HCT116 (cell line): ENCODE data around the gene S100A12. TPM values are rescaled to one million over a fixed set of nuclear protein-coding genes. Genes with fewer than 3 reads are reported as not detected.

ENCODE experiments used
- ATAC-seq: fragments of 200-7000 bp; cut with Tn5 transposase; 2 replicates; pipeline ENCODE4 v1.9.1; 2020; ENCODE audit warnings: mild to moderate bottlenecking, moderate library complexity
- BruUV-seq: library from RNA; stranded (reverse); fragments of 400-500 nt; replicated peaks from 2 replicates; lab custom pipeline; 2021; lab: Mats Ljungman, UMichigan
- CTCF ChIA-PET: fragments of 300-600 bp; sonication (Branson Sonifier 250); formaldehyde crosslinking; loops from one replicate; lab custom pipeline; 2021; ENCODE audit warnings: antibody characterized with exemption; lab: Charles Lee
- POLR2A ChIA-PET: fragments of 300-600, 350-600 bp; sonication (Branson Sonifier 250); formaldehyde crosslinking; loops from one replicate; lab custom pipeline; 2021; ENCODE audit warnings: antibody characterized with exemption; lab: Charles Lee
- RAD21 ChIA-PET, 2 experiments: fragments of 300-600 bp; sonication (Branson Sonifier 250); formaldehyde crosslinking; loops; one replicate each; lab custom pipeline; 2023; ENCODE audit warnings: low total read pairs in 2 of 2; ENCODE audit not compliant: uncharacterized antibody in 2 of 2, unreplicated experiment in 2 of 2, low non-redundant PET in 1 of 2; lab: Charles Lee
- DNase-seq: peaks from one replicate; pipeline ENCODE4 v3.0.0-alpha.2; 2010; ENCODE audit warnings: low read depth, low spot score
- H2AFZ ChIP-seq: fragments of 200-600 bp; shearing (Covaris generic), sonication (generic); 2 replicates; pipeline ENCODE4 v1.6.1; 2017; ENCODE audit warnings: low read depth, mixed run types, mixed read lengths, antibody characterized with exemption, low read length; ENCODE audit not compliant: poor library complexity, severe bottlenecking
- H3K27ac ChIP-seq: 2 replicates; pipeline ENCODE4 v1.5.1; 2012; ENCODE audit warnings: low read depth, low read length
- H3K27me3 ChIP-seq: fragments of 200-600 bp; sonication (generic); 2 replicates; pipeline ENCODE4 v1.6.1; 2016; ENCODE audit warnings: mixed run types, low read length, mixed read lengths; ENCODE audit not compliant: insufficient read depth
- H3K36me3 ChIP-seq, 2 experiments: fragments of 200-500 bp in 1 of 2; fragments of 200-600 bp in 1 of 2; sonication (Bioruptor generic) in 1 of 2; sonication (generic) in 1 of 2; 2 replicates each; pipeline versions ENCODE4 v1.5.1 to v1.6.1; 2014 to 2016; ENCODE audit warnings: low read length in 2 of 2, inconsistent platforms in 1 of 2, mixed read lengths in 1 of 2, mixed run types in 1 of 2; ENCODE audit not compliant: insufficient read depth in 2 of 2, control insufficient read depth in 1 of 2
- H3K4me1 ChIP-seq, 2 experiments: fragments of 200-600 bp in 1 of 2; sonication (generic) in 1 of 2; 2 replicates each; pipeline versions ENCODE4 v1.5.1 to v1.6.1; 2012 to 2017; ENCODE audit warnings: low read length in 2 of 2, inconsistent platforms in 1 of 2, mild to moderate bottlenecking in 1 of 2, mixed read lengths in 1 of 2, mixed run types in 1 of 2, moderate library complexity in 1 of 2; ENCODE audit not compliant: insufficient read depth in 2 of 2, control insufficient read depth in 1 of 2
- H3K4me2 ChIP-seq: fragments of 200-600 bp; sonication (generic); 2 replicates; pipeline ENCODE4 v1.6.1; 2017; ENCODE audit warnings: mixed run types, low read length, mixed read lengths
- H3K4me3 ChIP-seq, 2 experiments: fragments of 200-600 bp in 1 of 2; sonication (generic) in 1 of 2; replicated peaks in 1 of 2; 2 replicates each; pipeline ENCODE4 v1.5.1; 2011 to 2016; ENCODE audit warnings: low read length in 2 of 2, control low read depth in 1 of 2, low read depth in 1 of 2, mild to moderate bottlenecking in 1 of 2, mixed read lengths in 1 of 2, mixed run types in 1 of 2
- H3K79me2 ChIP-seq: fragments of 200-600 bp; sonication (generic); 2 replicates; pipeline ENCODE4 v1.6.1; 2017; ENCODE audit warnings: mild to moderate bottlenecking, mixed run types, low read length, moderate library complexity, mixed read lengths; ENCODE audit not compliant: insufficient read depth
- H3K9ac ChIP-seq: fragments of 200-600 bp; sonication (generic); 2 replicates; pipeline ENCODE4 v1.6.1; 2016; ENCODE audit warnings: low read length, mixed read lengths
- H3K9me2 ChIP-seq: fragments of 200-600 bp; sonication (generic), shearing (Covaris generic); 2 replicates; pipeline ENCODE4 v1.6.1; 2017; ENCODE audit warnings: mixed run types, mild to moderate bottlenecking, moderate library complexity; ENCODE audit not compliant: insufficient read depth
- H3K9me3 ChIP-seq, 2 experiments: fragments of 200-500 bp in 1 of 2; fragments of 200-600 bp in 1 of 2; sonication (Bioruptor generic) in 1 of 2; sonication (generic) in 1 of 2; 2 replicates each; pipeline ENCODE4 v1.6.1; 2014 to 2017; ENCODE audit warnings: low read length in 2 of 2, mixed read lengths in 2 of 2, inconsistent platforms in 1 of 2, low read depth in 1 of 2, mild to moderate bottlenecking in 1 of 2, mixed run types in 1 of 2, moderate library complexity in 1 of 2; ENCODE audit not compliant: control insufficient read depth in 1 of 2, insufficient read depth in 1 of 2
- H4K20me1 ChIP-seq: fragments of 200-600 bp; sonication (generic), shearing (Covaris generic); 2 replicates; pipeline ENCODE4 v1.6.1; 2017; ENCODE audit warnings: mixed run types, mild to moderate bottlenecking, moderate library complexity; ENCODE audit not compliant: insufficient read depth
- CBX3 ChIP-seq: IDR thresholded peaks from 2 replicates; pipeline ENCODE4 v1.6.1; 2012; ENCODE audit warnings: low read depth
- CEBPB ChIP-seq: IDR thresholded peaks from 2 replicates; pipeline ENCODE4 v1.6.1; 2012; ENCODE audit warnings: low read depth
- EGR1 ChIP-seq: IDR thresholded peaks from 2 replicates; pipeline ENCODE4 v1.6.1; 2012; ENCODE audit warnings: low read depth
- ELF1 ChIP-seq: IDR thresholded peaks from 2 replicates; pipeline ENCODE4 v1.6.1; 2012; ENCODE audit warnings: low read depth, borderline replicate concordance
- EZH2phosphoT487 ChIP-seq: fragments of 200-600 bp; IDR thresholded peaks from 2 replicates; pipeline ENCODE4 v1.6.1; 2018; ENCODE audit warnings: antibody characterized with exemption, borderline replicate concordance
- FOSL1 ChIP-seq: IDR thresholded peaks from 2 replicates; pipeline ENCODE4 v1.6.1; 2012; ENCODE audit warnings: low read depth
- POLR2A ChIP-seq: IDR thresholded peaks from 2 replicates; pipeline ENCODE4 v1.7.0; 2011; ENCODE audit warnings: borderline replicate concordance; ENCODE audit not compliant: insufficient read depth, insufficient read length; ENCODE audit errors: extremely low read depth
- POLR2AphosphoS5 ChIP-seq: IDR thresholded peaks from 2 replicates; pipeline ENCODE4 v1.6.1; 2011; ENCODE audit warnings: mild to moderate bottlenecking, low read depth, low read length, moderate library complexity
- SIN3A ChIP-seq: IDR thresholded peaks from 2 replicates; pipeline ENCODE4 v1.6.1; 2012; ENCODE audit warnings: low read depth
- SP1 ChIP-seq: IDR thresholded peaks from 2 replicates; pipeline ENCODE4 v1.6.1; 2012; ENCODE audit warnings: low read depth
- SRF ChIP-seq: IDR thresholded peaks from 2 replicates; pipeline ENCODE4 v1.6.1; 2012; ENCODE audit warnings: low read depth
- TCF7L2 ChIP-seq: IDR thresholded peaks from 2 replicates; pipeline ENCODE4 v1.7.0; 2011; ENCODE audit warnings: borderline replicate concordance, inconsistent platforms; ENCODE audit not compliant: insufficient read depth, insufficient read length; ENCODE audit errors: extremely low read depth
- ZFX ChIP-seq: fragments of 450-650 bp; IDR thresholded peaks from 2 replicates; pipeline ENCODE4 v1.6.1; 2017
- ZNF274 ChIP-seq: fragments of 200-500 bp; sonication (Bioruptor generic); IDR thresholded peaks from 2 replicates; pipeline ENCODE4 v1.6.1; 2014; ENCODE audit warnings: mild to moderate bottlenecking, low read depth, low read length, inconsistent platforms
- intact Hi-C: fragments of 100-400 bp; cut with micrococcal nuclease; formaldehyde crosslinking; loops from 2 replicates; pipeline ENCODE4 v1.10.0; 2022
- total RNA-seq: library from RNA; stranded (reverse); gene quantifications from one replicate; pipeline ENCODE4 v1.2.1, GENCODE V29; 2021; ENCODE audit not compliant: unreplicated experiment
- TF ChIP-seq, protein P1 (sequence below): IDR thresholded peaks from 2 replicates; pipeline ENCODE4 v1.6.1; 2012
- TF ChIP-seq, protein P2 (sequence below): IDR thresholded peaks from 2 replicates; pipeline ENCODE4 v1.6.1; 2012
- TF ChIP-seq, protein P3 (sequence below): IDR thresholded peaks from 2 replicates; pipeline ENCODE4 v1.6.1; 2012; ENCODE audit warnings: low read depth
- TF ChIP-seq, protein P4 (sequence below), 3 experiments: fragments of 200-600 bp in 1 of 3; sonication (generic) in 1 of 3; IDR thresholded peaks in 2 of 3; conservative IDR thresholded peaks in 1 of 3; 2 replicates each; pipeline ENCODE4 v1.5.1; 2012 to 2017; ENCODE audit warnings: low read depth in 2 of 3, low read length in 2 of 3, antibody characterized with exemption in 1 of 3, borderline replicate concordance in 1 of 3, control low read depth in 1 of 3, mild to moderate bottlenecking in 1 of 3, mixed read lengths in 1 of 3, mixed run types in 1 of 3, moderate library complexity in 1 of 3; ENCODE audit not compliant: insufficient read depth in 1 of 3

S100A12 gene
- total RNA-seq, 1 experiment from 2014 or later = not detected

DNA sequence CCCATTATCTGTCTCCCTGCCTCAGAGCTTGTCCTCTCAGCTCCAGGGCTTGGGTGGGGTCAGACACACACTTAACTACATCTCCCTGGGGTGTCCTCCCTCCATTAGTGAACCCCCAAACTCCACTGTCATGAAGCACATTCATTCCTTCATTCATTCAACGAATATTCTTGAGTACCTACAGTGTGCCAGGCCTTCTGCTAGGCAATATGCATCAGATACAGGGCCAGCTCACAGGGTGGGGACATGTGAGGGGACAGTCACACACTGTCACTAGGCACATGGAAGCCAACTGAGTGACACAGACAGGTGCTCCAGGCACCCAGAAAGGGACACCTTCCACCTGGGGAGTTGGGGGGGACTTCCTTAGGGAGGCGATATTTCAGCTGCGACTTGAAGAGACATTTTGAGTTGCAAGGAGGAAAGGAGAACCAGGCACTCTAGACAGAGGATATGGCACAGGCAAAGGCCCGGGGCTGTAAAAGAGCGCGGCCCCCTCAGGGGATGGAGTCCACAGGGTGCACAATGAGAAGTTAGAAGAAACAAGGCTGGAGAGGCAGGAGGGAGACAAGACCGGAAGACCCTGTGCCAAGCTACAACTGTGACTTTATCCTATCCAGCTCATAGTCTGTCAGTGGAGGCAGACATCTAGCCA, 24.1 kb upstream of the S100A12 start:
- RAD21 ChIA-PET = no interaction called here
- POLR2A ChIA-PET = no interaction called here
- no peak overlapping the region for H2AFZ ChIP-seq
- H3K27ac ChIP-seq = no peak overlapping the region
- H3K4me1 ChIP-seq = no peaks in the 10 kb centered on the region
- no peaks in the 10 kb centered on the region for H3K9me3 ChIP-seq
- TF ChIP-seq, protein P1, sequence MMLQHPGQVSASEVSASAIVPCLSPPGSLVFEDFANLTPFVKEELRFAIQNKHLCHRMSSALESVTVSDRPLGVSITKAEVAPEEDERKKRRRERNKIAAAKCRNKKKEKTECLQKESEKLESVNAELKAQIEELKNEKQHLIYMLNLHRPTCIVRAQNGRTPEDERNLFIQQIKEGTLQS = no peak
- TF ChIP-seq, protein P2, sequence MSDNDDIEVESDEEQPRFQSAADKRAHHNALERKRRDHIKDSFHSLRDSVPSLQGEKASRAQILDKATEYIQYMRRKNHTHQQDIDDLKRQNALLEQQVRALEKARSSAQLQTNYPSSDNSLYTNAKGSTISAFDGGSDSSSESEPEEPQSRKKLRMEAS = no peak
- TF ChIP-seq EGR1 = no peak
- no peak for TF ChIP-seq ZFX
- TF ChIP-seq SIN3A = no peak
- TF ChIP-seq SRF = no peak
- TF ChIP-seq, protein P3, sequence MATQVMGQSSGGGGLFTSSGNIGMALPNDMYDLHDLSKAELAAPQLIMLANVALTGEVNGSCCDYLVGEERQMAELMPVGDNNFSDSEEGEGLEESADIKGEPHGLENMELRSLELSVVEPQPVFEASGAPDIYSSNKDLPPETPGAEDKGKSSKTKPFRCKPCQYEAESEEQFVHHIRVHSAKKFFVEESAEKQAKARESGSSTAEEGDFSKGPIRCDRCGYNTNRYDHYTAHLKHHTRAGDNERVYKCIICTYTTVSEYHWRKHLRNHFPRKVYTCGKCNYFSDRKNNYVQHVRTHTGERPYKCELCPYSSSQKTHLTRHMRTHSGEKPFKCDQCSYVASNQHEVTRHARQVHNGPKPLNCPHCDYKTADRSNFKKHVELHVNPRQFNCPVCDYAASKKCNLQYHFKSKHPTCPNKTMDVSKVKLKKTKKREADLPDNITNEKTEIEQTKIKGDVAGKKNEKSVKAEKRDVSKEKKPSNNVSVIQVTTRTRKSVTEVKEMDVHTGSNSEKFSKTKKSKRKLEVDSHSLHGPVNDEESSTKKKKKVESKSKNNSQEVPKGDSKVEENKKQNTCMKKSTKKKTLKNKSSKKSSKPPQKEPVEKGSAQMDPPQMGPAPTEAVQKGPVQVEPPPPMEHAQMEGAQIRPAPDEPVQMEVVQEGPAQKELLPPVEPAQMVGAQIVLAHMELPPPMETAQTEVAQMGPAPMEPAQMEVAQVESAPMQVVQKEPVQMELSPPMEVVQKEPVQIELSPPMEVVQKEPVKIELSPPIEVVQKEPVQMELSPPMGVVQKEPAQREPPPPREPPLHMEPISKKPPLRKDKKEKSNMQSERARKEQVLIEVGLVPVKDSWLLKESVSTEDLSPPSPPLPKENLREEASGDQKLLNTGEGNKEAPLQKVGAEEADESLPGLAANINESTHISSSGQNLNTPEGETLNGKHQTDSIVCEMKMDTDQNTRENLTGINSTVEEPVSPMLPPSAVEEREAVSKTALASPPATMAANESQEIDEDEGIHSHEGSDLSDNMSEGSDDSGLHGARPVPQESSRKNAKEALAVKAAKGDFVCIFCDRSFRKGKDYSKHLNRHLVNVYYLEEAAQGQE = no peak
- no peak for TF ChIP-seq CEBPB
- TF ChIP-seq, protein P4, sequence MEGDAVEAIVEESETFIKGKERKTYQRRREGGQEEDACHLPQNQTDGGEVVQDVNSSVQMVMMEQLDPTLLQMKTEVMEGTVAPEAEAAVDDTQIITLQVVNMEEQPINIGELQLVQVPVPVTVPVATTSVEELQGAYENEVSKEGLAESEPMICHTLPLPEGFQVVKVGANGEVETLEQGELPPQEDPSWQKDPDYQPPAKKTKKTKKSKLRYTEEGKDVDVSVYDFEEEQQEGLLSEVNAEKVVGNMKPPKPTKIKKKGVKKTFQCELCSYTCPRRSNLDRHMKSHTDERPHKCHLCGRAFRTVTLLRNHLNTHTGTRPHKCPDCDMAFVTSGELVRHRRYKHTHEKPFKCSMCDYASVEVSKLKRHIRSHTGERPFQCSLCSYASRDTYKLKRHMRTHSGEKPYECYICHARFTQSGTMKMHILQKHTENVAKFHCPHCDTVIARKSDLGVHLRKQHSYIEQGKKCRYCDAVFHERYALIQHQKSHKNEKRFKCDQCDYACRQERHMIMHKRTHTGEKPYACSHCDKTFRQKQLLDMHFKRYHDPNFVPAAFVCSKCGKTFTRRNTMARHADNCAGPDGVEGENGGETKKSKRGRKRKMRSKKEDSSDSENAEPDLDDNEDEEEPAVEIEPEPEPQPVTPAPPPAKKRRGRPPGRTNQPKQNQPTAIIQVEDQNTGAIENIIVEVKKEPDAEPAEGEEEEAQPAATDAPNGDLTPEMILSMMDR (IDR thresholded peaks at IDR 0.05 in 2 of 3, conservative IDR thresholded peaks at IDR 0.05 in 1 of 3; ENCODE audit: borderline replicate concordance in 1 of 3, insufficient read depth in 1 of 3, low read depth in 2 of 3, low read length in 2 of 3) = no peak
- TF ChIP-seq SP1 = no peak
- no peak for TF ChIP-seq EZH2phosphoT487
- TF ChIP-seq ELF1 = no peak
- TF ChIP-seq FOSL1 = no peak
- TF ChIP-seq POLR2AphosphoS5 = no peak
- no peak for TF ChIP-seq ZNF274
- TF ChIP-seq TCF7L2 = no peak
- TF ChIP-seq CBX3 = no peak
- no peak for TF ChIP-seq POLR2A
- TF ChIP-seq, all 23 proteins: peak for 0
- intact Hi-C loops = loop anchor here (5.0 kb wide), 1 partner anchor 98 kb away; no protein-coding TSS in a partner anchor
- BruUV-seq = no TSS peak
- CTCF ChIA-PET = interaction anchor here (1.2 kb wide), 2 partner anchors 47 to 96 kb away, joined by 4 to 5 read pairs; no protein-coding TSS in a partner anchor
- Histone ChIP-seq H3K27me3 (peaks cover 69% of the 10 kb centered on the region), H3K9me2 (no peaks in the 10 kb centered on the region), H3K36me3 (no peaks in the 10 kb centered on the region), H3K4me3 (no peak overlapping the region), H4K20me1 (no peaks in the 10 kb centered on the region), H3K9ac (no peak overlapping the region), H3K4me2 (no peak overlapping the region), H3K79me2 (no peaks in the 10 kb centered on the region)
- no peak for DNase-seq
- no peak for ATAC-seq
